Activated CD8-positive, alpha-beta memory T cell treated with anti-CD3 and anti-CD28 coated beads, Interleukin-2, amount 50 U/mL, for 4 hours (primary cell): ENCODE measurements around the gene BDKRB2.

Experiments
- DNase-seq: peaks from one replicate; pipeline ENCODE4 v3.0.0-alpha.2; 2020

Gene BDKRB2

GRCh38 chr14:96204151-96205058 lies at the start of gene BDKRB2:
Gene BDKRB2 (plus strand): TSS chr14:96204839. CDS start chr14:96237108, 32,269 bp downstream.
- no peak for DNase-seq

GRCh38 chr14:96154900-96155299 lies 49.7 kb upstream of the BDKRB2 start:
- DNase-seq = no peak

GRCh38 chr14:96156804-96157760 lies 47.6 kb upstream of the BDKRB2 start:
- no peak for DNase-seq

- DNase-seq = no peak
These were observed 45.9 kb upstream of the BDKRB2 start for GRCh38 chr14:96158735-96159134.

- no peak for DNase-seq
These were observed 44.3 kb upstream of the BDKRB2 start for GRCh38 chr14:96160076-96160912.

GRCh38 chr14:96160913-96161310 lies 43.7 kb upstream of the BDKRB2 start:
- DNase-seq = no peak

- DNase-seq = no peak
These were observed 43.0 kb upstream of the BDKRB2 start for GRCh38 chr14:96161636-96162035.

- no peak for DNase-seq
These were observed 42.4 kb upstream of the BDKRB2 start for GRCh38 chr14:96162265-96162664.

- no peak for DNase-seq
These were observed 41.9 kb upstream of the BDKRB2 start for GRCh38 chr14:96162741-96163140.

- no peak for DNase-seq
These were observed 39.7 kb upstream of the BDKRB2 start for GRCh38 chr14:96164861-96165490.

- no peak for DNase-seq
These were observed 38.9 kb upstream of the BDKRB2 start for GRCh38 chr14:96165493-96166436.

- DNase-seq = no peak
These were observed 38.0 kb upstream of the BDKRB2 start for GRCh38 chr14:96166461-96167223.

- no peak for DNase-seq
These were observed 37.2 kb upstream of the BDKRB2 start for GRCh38 chr14:96167224-96168148.

GRCh38 chr14:96168581-96168980 lies 36.1 kb upstream of the BDKRB2 start:
- no peak for DNase-seq

GRCh38 chr14:96170961-96171592 lies 33.6 kb upstream of the BDKRB2 start:
- no peak for DNase-seq

- no peak for DNase-seq
These were observed 30.8 kb upstream of the BDKRB2 start for GRCh38 chr14:96173636-96174475.

- DNase-seq = no peak
These were observed 28.4 kb upstream of the BDKRB2 start for GRCh38 chr14:96176275-96176674.
